Amygdala (tissue), 56 donors: ENCODE results near the gene AGL.
"Not testable (repeated sequence)": the region's sequence is repeated elsewhere in the genome, so short reads cannot be mapped to it uniquely, and the experiment has no call there.

Experiments
- DNase-seq, 56 donors: peaks; one replicate each; lab custom pipeline; 2025; lab: John Stamatoyannopoulos, UW

Gene AGL

DNA sequence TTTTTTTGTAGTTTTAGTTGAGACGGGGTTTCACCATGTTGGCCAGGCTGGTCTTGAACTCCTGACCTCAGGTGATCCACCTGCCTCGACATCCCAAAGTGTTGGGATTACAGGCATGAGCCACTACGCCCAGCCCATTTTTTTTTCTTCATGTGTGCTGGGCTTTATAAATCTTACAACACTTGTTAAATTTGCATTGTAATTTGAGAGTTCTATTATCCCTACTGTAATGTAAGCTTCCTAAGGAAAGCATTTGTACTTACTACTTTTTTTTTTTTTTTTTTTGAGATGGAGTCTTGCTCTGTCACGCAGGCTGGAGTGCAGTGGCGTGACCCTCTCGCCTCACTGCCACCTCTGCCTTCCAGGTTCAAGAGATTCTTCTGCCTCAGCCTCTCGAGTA, 121.9 kb downstream of the AGL start:
- DNase-seq: not testable (repeated sequence)
